Urothelium cell line (cell line): ENCODE measurements around the gene CACNA1I.
A peak's percentile ranks its signal among the peaks of the same experiment; 100 is the strongest.

Source experiments
- DNase-seq: peaks from one replicate; pipeline ENCODE4 v3.0.0; 2011; ENCODE audit warnings: low spot score, mixed read lengths
- FAIRE-seq: peaks from 2 replicates; lab custom pipeline; 2011; peaks lifted over from hg19 to GRCh38; lab: Jason Lieb, UNC

Gene CACNA1I

GRCh38 chr22:39664485-39665200, 94.1 kb downstream of the CACNA1I start:
- FAIRE-seq (no peak), DNase-seq (no peak)

GRCh38 chr22:39665229-39665628, 94.7 kb downstream of the CACNA1I start:
- FAIRE-seq (no peak), DNase-seq (no peak)

GRCh38 chr22:39665661-39666431, 95.3 kb downstream of the CACNA1I start:
- FAIRE-seq (no peak), DNase-seq (no peak)

GRCh38 chr22:39666495-39666894, 95.9 kb downstream of the CACNA1I start:
- DNase-seq (no peak), FAIRE-seq (no peak)

- FAIRE-seq (no peak), DNase-seq (no peak)
Observed at GRCh38 chr22:39666926-39667325, 96.4 kb downstream of the CACNA1I start.

GRCh38 chr22:39669432-39669831, 98.9 kb downstream of the CACNA1I start:
- FAIRE-seq (peak; percentile 73), DNase-seq (no peak)

- DNase-seq (no peak), FAIRE-seq (no peak)
Observed at GRCh38 chr22:39671936-39672335, 101.4 kb downstream of the CACNA1I start.

GRCh38 chr22:39674536-39674935, 104.0 kb downstream of the CACNA1I start:
- DNase-seq (peak; percentile 70), FAIRE-seq (no peak)

- DNase-seq (no peak), FAIRE-seq (no peak)
Observed at GRCh38 chr22:39675947-39676346, 105.4 kb downstream of the CACNA1I start.

- DNase-seq, result no peak
- no peak for FAIRE-seq
Observed at GRCh38 chr22:39677967-39678366, 107.4 kb downstream of the CACNA1I start.

GRCh38 chr22:39678862-39679490, 108.4 kb downstream of the CACNA1I start:
- FAIRE-seq (peak; percentile 74), DNase-seq (no peak)

GRCh38 chr22:39679652-39680051, 109.1 kb downstream of the CACNA1I start:
- DNase-seq (no peak), FAIRE-seq (no peak)

- FAIRE-seq (no peak), DNase-seq (no peak)
Observed at GRCh38 chr22:39680486-39680885, 109.9 kb downstream of the CACNA1I start.

- FAIRE-seq (no peak), DNase-seq (no peak)
Observed at GRCh38 chr22:39681038-39681861, 110.7 kb downstream of the CACNA1I start.

GRCh38 chr22:39682994-39683393, 112.4 kb downstream of the CACNA1I start:
- FAIRE-seq (no peak), DNase-seq (no peak)

- FAIRE-seq (no peak), DNase-seq (no peak)
Observed at GRCh38 chr22:39683639-39684038, 113.1 kb downstream of the CACNA1I start.

GRCh38 chr22:39684702-39685281, 114.2 kb downstream of the CACNA1I start:
- no peak for FAIRE-seq
- no peak for DNase-seq

GRCh38 chr22:39685336-39686177, 115.0 kb downstream of the CACNA1I start:
- FAIRE-seq (no peak), DNase-seq (no peak)

GRCh38 chr22:39686178-39686620, 115.6 kb downstream of the CACNA1I start:
- no peak for FAIRE-seq
- no peak for DNase-seq
